Upper lobe of right lung (tissue), 1 donor: Measurements from ENCODE around the gene LIMD2. TPM values are rescaled to one million over a fixed set of nuclear protein-coding genes. Genes with fewer than 3 reads are reported as not detected.

ENCODE experiments used
- ATAC-seq: fragments of 200-7000 bp; cut with Tn5 transposase; one replicate; pipeline ENCODE4 v1.9.1; 2020; ENCODE audit warnings: mild to moderate bottlenecking, moderate library complexity
- DNase-seq: peaks from one replicate; pipeline ENCODE4 v3.0.0-alpha.2; 2020
- H3K27ac ChIP-seq: fragments of 200-600 bp; one replicate; pipeline ENCODE4 v1.8.0; 2022
- H3K27me3 ChIP-seq: fragments of 200-600 bp; one replicate; pipeline ENCODE4 v1.8.0; 2022; ENCODE audit warnings: mild to moderate bottlenecking
- H3K36me3 ChIP-seq: fragments of 200-600 bp; one replicate; pipeline ENCODE4 v1.8.0; 2022
- H3K4me1 ChIP-seq: fragments of 200-600 bp; one replicate; pipeline ENCODE4 v1.8.0; 2022
- H3K4me3 ChIP-seq: fragments of 200-600 bp; one replicate; pipeline ENCODE4 v1.8.0; 2022; ENCODE audit warnings: mild to moderate bottlenecking
- H3K9me3 ChIP-seq: fragments of 200-600 bp; one replicate; pipeline ENCODE4 v1.8.0; 2022
- intact Hi-C: fragments of 100-400 bp; cut with DNase I; formaldehyde crosslinking; loops from one replicate; pipeline ENCODE4 v1.11.0; 2022
- total RNA-seq: library from RNA; stranded (reverse); fragmentation: NEBNext Ultra II Directional; extraction: Animal tissue kit (Norgen Biotek cat#: 25700); gene quantifications from one replicate; pipeline ENCODE4 v1.2.1, GENCODE V29; 2021
- TF ChIP-seq, protein P1 (sequence below): fragments of 200-600 bp; IDR thresholded peaks from one replicate; pipeline ENCODE4 v1.8.0; 2022; ENCODE audit warnings: antibody characterized with exemption
- donor health status: DM: no; HTN: yes; CAD: no; lungs with severe emphysema.

Gene LIMD2
- total RNA-seq, 1 donor from 2014 or later: 22.9 TPM

DNA sequence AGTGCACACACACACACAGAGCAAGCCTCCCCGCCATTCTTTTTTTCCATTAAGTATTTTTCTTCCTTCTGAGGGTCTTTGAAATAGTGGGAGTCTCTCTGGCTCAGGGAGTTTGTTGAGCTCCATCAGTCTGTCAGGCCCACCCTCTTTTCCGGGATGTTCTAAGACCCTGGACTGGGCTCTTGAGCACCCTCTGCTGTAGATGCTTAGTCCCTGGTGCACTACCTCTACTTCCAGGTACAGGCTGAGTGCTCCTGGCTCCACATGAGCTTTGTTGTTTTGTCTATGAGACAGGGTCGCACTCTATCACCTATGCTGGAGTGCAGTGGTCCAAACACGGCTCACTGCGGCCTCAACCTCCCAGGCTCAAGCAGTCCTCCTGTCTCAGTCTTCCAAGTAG, 20.7 kb downstream of the LIMD2 start:
- TF ChIP-seq, protein P1, sequence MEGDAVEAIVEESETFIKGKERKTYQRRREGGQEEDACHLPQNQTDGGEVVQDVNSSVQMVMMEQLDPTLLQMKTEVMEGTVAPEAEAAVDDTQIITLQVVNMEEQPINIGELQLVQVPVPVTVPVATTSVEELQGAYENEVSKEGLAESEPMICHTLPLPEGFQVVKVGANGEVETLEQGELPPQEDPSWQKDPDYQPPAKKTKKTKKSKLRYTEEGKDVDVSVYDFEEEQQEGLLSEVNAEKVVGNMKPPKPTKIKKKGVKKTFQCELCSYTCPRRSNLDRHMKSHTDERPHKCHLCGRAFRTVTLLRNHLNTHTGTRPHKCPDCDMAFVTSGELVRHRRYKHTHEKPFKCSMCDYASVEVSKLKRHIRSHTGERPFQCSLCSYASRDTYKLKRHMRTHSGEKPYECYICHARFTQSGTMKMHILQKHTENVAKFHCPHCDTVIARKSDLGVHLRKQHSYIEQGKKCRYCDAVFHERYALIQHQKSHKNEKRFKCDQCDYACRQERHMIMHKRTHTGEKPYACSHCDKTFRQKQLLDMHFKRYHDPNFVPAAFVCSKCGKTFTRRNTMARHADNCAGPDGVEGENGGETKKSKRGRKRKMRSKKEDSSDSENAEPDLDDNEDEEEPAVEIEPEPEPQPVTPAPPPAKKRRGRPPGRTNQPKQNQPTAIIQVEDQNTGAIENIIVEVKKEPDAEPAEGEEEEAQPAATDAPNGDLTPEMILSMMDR: no peak
- intact Hi-C loops: no loop called here
- peaks cover 50% of the 10 kb centered on the region for H3K4me1 ChIP-seq
- H3K27ac ChIP-seq: no peak overlapping the region
- ATAC-seq: no peak
- no peaks in the 10 kb centered on the region for H3K27me3 ChIP-seq
- DNase-seq: no peak
- peaks cover 27% of the 10 kb centered on the region for H3K36me3 ChIP-seq
- H3K4me3 ChIP-seq: no peak overlapping the region
- no peaks in the 10 kb centered on the region for H3K9me3 ChIP-seq

DNA sequence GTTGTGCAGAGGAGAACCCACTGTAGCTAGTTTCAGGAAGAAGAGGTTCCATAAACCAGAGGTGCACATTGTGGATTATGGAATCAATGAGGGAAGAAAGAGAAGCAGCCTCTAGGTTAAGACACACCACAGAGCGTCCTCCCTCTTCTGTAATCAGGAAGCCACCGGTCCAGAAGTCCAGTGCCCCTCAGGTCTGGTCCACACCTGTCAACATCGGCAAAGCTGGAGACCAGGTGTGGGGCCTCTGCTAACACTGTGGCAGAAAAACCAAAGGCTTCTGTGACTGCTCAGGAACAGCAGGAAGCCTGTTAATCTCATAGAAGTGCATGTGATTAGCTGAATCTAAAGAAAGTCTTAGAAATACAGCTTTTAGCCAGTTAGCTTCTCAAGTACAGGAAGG, 23.3 kb downstream of the LIMD2 start:
- TF ChIP-seq, protein P1: no peak
- no peak for DNase-seq
- H3K27ac ChIP-seq: peak overlapping the region; percentile 80
- H3K27me3 ChIP-seq: no peaks in the 10 kb centered on the region
- intact Hi-C loops: no loop called here
- H3K9me3 ChIP-seq: no peaks in the 10 kb centered on the region
- no peak for ATAC-seq
- H3K36me3 ChIP-seq: peaks cover 16% of the 10 kb centered on the region
- H3K4me3 ChIP-seq: no peak overlapping the region
- peaks cover 53% of the 10 kb centered on the region for H3K4me1 ChIP-seq

DNA sequence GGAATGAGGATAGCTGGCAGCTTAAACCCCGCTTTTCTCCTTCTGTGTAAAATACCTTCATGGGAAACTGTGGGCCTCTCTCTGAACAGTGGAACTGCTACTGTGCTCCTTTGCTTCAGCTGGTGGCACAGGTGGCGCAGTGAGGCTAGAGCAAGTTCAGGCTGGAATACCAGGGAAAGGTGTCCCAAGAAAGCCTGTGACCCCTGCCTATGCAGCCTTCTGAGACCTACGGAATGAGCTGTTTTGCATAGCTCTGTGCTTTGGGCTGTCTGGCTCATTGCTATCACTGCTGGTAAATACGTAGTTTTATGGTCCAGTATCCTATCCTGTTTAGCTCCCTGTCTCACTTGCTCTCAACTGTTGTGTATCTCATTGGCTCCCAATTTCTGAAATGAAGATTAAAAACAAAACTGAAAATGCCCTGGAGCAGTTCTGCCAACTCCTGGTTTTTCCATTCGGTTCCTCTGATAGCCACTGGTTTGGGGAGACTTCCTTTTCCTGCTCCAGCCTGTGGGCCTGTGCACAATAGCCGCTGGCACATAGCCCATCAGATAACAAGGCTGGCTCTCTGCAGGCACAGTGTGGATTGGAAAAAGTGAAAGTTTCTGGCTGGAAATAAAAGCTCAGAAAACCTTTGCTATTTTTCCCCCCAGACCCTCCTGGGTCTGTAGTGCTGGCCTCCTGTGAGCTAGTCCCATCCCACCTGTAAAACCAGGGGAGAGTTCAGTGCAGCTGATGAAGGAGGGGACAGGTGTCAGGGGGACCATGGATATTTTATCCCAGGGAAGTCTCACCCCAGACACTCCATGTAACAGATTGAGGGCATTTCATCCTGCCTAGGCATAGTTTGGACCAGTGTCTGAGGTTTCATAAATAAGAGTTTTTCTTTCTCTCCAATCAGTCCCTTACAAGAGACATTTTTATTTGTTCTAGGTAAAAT, 24.0 kb downstream of the LIMD2 start:
- peak; percentile 83 for DNase-seq
- TF ChIP-seq, protein P1: no peak
- peak overlapping the region; percentile 80 for H3K27ac ChIP-seq
- H3K4me1 ChIP-seq: peaks cover 48% of the 10 kb centered on the region
- H3K9me3 ChIP-seq: no peaks in the 10 kb centered on the region
- H3K36me3 ChIP-seq: peaks cover 15% of the 10 kb centered on the region
- intact Hi-C loops: no loop called here
- ATAC-seq: peak; percentile 91
- H3K4me3 ChIP-seq: no peak overlapping the region
- H3K27me3 ChIP-seq: no peaks in the 10 kb centered on the region

DNA sequence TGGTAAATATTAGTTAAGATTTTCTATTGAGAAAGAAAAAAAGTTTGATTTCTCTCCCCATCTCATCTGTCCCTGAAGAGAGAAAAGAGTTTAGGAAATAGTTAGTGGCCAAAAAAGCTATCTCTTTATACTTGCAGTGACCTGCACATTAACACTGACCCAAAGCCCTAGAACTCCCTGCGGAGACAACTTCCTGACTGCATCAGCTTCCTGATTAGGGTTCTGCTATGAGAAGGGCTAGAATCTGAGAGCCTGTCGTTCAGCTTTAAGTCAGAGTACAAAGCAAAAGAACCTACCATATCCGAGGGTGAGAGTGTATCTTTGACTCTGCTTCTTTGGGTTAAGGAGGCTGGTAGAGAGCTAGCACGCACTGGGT, 24.7 kb downstream of the LIMD2 start:
- TF ChIP-seq, protein P1: no peak
- peaks cover 41% of the 10 kb centered on the region for H3K4me1 ChIP-seq
- peak overlapping the region; percentile 80 for H3K27ac ChIP-seq
- no peak for DNase-seq
- H3K9me3 ChIP-seq: no peaks in the 10 kb centered on the region
- peaks cover 15% of the 10 kb centered on the region for H3K36me3 ChIP-seq
- peak; percentile 38 for ATAC-seq
- H3K4me3 ChIP-seq: no peak overlapping the region
- intact Hi-C loops: no loop called here
- H3K27me3 ChIP-seq: no peaks in the 10 kb centered on the region

DNA sequence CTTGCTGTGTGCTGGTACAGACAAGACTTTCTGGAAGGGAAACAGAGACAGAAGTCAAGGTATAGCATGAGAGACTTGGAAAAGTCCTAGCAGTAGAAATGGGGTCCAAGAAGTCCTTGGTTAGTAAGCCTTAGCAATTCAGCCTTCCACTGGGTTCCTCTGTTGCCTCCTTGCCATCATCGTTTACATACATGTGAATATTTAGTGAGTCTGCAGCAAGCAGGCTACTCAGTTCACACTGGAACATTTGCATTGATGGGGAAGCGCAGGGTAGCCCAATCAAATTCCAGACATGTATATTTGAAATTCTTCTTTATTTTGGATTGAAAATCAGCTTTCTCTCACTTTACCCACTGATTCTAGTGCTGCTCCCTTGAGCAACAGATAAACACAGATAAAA, 27.1 kb downstream of the LIMD2 start:
- no peak for ATAC-seq
- TF ChIP-seq, protein P1: no peak
- intact Hi-C loops: no loop called here

More for the DNA sequence above, 27.1 kb downstream of the LIMD2 start:
- H3K4me3 ChIP-seq: no peak overlapping the region
- no peak for DNase-seq
- no peaks in the 10 kb centered on the region for H3K9me3 ChIP-seq
- peaks cover 35% of the 10 kb centered on the region for H3K4me1 ChIP-seq
- H3K36me3 ChIP-seq: peaks cover 33% of the 10 kb centered on the region
- H3K27me3 ChIP-seq: no peaks in the 10 kb centered on the region
- no peak overlapping the region for H3K27ac ChIP-seq
